Measurements from ENCODE around the gene ARHGAP8.
"Not testable (repeated sequence)": the region's sequence is repeated elsewhere in the genome, so short reads cannot be mapped to it uniquely, and the experiment has no call there.

Gene ARHGAP8

GRCh38 chr22:44776605-44777363, 24.4 kb downstream of the ARHGAP8 start:
- DNase-seq: no peak

- no peak for DNase-seq
Measured at GRCh38 chr22:44777364-44777755, 25.0 kb downstream of the ARHGAP8 start.

DNA sequence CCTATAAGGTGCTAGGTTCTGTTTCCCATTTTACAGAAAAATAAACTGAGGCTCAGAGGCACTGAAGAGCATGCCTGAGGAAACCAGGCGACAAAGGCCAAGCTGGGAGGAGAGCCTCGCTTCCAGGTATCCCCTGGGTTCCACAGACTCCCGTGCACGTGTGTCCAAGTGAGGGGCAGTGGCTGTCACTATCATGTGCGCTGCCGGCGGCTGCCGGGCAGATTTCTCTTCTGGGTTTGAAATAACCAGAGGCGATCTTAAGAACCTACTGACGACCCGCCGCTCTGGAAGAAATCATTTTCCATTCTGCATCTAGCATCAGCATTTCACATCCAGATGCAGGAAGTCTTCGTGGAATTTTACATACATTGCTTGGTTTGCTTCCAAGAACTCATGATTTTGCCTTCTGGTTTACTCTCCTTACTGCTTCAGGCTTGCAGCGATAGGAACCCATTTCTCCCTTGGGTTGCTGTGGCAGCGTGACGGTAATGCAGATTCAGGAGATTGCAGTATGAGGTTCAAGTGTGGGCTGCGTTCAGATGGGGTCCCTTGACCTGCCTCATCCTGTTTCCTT, 28.6 kb downstream of the ARHGAP8 start:
- no peak for DNase-seq

DNA sequence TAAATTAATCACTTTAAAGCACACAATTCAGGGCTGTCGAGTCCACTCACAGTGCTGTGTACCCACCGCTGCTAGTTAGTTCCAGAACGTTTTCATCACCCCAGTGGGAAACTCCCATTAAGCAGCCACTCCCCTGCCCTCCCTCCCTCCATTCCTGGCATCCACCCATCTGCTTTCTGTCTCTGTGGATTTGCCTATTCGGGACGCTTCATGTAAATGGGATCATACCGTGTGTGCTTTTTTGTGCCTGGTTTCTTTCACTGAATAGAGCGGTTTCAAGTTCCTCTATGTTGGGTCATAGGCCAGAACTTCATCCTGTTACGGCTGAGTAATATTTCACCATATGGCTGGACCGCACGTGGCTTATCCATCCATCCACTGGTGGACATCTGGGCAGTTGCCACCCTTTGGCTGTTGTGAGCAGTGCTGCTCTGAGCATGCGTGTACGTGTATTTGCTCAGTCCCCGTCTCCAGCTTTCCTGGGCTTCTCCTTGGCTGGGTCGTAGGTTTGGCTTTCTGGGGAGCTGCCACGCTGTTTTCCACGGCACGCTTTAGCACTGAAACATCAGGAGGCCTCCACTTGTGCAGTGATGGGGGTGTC, 30.1 kb downstream of the ARHGAP8 start:
- no peak for DNase-seq

DNA sequence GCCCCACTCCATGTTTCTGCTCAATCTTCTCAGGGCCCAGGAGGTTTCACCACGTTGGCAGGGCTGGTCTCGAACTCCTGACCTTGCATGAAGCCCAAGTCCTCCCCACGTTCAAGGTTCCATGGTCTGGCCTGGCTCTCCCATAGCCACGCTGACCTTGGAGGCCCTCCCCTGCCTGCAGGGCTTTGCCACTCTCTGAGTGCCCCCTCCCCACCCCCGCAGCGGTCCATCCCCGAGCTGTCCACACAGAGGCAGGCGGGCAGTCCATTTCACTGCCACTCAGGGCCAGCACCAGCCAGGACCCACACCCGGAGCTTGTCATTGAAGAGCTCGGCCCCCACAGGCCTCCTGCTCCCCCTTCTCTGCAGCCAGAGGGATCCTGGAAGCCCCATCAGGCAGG, 30.7 kb downstream of the ARHGAP8 start:
- DNase-seq: no peak

GRCh38 chr22:44783581-44783980, 31.2 kb downstream of the ARHGAP8 start:
- DNase-seq: peak; percentile 40

DNA sequence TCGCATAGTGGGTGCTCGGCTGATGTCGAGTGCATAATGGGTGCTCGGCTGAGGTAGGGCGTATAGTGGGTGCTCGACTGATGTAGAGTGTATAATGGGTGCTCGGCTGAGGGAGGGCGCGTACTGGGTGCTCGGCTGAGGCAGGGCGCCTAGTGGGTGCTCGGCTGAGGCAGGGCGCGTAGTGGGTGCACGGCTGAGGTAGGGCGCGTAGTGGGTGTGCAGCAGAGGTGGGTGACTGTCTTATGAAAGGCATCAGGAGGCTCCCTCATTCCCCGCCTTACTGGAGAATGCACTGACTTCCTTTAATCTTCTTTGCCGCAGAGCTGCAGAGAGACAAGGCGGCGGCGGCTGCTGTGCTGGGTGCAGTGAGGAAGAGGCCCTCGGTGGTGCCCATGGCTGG, 33.8 kb downstream of the ARHGAP8 start:
- DNase-seq: no peak

- no peak for DNase-seq
Measured at GRCh38 chr22:44786610-44787009, 34.2 kb downstream of the ARHGAP8 start.

DNA sequence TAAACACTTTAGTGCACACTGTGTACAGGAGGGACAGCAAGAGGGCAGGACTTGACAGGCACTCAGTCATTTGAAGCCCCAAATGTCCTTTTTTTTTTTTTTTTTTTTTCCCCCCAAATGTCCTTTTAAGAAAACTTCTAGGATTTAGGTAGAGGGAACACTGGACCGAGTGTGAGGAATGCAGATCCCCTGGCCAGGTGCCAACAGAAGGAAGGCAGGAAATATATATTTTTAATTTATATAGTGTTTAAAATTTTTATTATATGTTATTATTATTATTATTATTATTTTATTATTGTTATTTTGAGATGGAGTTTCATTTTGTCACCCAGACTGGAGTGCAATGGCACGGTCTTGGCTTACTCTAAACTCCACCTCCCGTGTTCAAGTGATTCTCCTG, 35.5 kb downstream of the ARHGAP8 start:
- no peak for DNase-seq

GRCh38 chr22:44793106-44793505, 40.7 kb downstream of the ARHGAP8 start:
- no peak for DNase-seq

GRCh38 chr22:44793506-44794172, 41.3 kb downstream of the ARHGAP8 start:
- DNase-seq: no peak

DNA sequence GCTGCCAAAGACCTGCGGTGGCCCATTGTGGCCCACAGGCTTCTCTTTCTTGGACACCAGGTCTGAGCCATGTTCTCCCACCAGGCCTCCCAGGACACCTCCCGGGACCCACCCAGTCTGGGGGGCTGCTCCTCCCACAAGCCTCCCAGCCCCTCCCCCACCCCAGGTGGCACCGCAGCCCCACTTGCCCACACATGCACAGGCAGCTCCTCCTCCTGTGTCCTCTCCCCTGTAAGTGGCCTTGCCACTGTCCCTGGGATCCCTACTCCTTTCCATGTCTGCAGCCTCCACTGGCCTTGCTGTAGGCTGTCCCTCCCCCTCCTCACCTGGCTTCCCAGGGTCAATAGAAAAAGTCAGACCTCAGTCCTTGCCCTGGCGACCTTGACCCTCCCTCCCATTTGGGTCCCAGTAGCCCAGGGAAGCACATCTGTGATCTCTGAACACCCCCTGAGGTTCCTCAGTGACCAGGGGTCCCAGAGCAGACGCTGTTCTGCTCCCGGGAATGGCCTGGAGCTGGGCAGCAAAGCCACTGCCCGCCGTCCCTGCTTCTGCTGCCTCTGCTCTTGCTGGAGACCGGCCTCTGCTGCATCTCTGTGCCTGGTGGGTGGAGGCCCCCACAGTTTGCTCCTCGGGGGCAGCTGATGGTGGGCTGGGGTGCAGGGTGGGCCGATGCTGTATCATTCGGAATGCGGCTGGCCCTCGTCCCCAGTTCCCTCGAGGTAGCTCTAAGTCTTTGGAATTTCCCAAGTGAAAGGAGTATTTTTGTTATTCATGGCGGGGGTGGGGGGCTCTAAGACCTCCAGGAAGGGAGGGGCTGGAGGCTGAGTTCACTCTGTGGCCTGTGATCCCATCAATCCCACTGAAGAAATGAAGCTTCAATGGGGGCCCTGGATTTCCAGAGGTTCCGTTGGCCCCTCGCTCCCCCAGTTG, 43.6 kb downstream of the ARHGAP8 start:
- no peak for DNase-seq

GRCh38 chr22:44797181-44797725, 44.9 kb downstream of the ARHGAP8 start:
- DNase-seq: no peak

GRCh38 chr22:44799077-44799945, 46.9 kb downstream of the ARHGAP8 start:
- no peak for DNase-seq

DNA sequence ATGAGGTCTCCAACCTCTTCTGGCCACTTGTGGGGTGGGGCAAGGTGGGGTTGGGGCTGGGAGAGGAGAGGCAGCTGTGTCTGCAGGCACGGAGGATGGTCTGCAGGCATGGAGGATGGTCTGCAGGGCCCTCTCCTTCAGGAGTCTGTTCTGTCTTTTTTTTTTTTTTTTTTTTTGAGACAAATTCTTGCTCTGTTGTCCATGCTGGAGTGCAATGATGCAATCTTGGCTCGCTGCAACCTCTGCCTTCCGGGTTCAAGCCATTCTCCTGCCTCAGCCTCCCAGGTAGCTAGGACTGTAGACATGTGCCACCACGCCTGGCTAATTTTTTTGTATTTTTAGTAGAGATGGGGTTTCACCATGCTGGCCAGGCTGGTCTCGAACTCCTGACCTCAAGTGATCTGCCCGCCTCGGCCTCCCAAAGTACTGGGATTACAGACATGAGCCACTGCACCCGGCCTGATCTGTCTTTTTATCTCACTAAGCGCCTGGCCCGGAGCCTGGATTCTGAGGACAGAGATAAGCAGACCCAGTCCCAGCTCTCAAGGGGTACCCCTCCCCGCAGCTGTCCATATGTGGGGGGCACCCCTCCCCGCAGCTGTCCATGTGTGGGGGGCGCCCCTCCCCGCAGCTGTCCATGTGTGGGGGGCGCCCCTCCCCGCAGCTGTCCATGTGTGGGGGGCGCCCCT, 47.7 kb downstream of the ARHGAP8 start:
- not testable (repeated sequence) for DNase-seq

DNA sequence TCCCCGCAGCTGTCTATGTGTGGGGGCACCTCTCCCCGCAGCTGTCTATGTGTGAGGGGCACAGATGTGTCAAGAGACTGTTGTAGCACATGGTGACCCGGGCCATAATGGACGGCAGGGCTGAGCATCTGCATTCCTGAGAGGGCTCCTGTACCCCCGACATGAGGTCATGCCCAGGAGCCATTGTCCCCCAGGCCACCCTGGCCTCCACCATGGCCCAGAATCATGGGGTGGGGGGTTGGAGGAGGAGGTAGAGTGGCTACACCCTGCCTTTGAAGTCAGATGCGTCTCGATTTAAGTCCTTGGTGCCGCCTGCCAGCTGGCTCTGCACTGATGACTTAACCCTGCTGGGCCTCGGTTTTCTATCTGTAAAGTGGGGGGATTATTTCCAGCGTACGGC, 49.1 kb downstream of the ARHGAP8 start:
- no peak for DNase-seq

- DNase-seq: no peak
Measured at GRCh38 chr22:44802071-44802700, 49.8 kb downstream of the ARHGAP8 start.

GRCh38 chr22:44802956-44803355, 50.6 kb downstream of the ARHGAP8 start:
- no peak for DNase-seq

GRCh38 chr22:44804327-44804726, 52.0 kb downstream of the ARHGAP8 start:
- no peak for DNase-seq

DNA sequence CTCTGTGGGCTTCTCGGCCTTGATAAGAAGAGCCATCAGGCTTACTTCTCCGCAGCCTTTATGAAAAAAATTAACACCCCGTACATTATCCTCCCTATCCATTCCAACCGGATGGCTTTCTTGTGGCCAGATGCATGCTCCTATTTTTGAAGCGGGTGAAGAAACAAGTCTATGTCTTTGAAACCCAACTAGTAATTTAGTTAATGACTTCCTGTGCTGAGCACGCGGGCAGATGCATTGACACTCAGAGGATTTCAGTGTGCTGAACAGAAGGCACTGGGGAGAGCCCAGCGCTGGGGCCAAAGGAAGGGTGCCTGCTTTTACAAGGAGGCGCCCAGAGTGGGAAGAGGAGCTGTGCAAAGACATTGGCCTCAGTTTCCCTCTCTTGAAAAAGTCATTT, 53.3 kb downstream of the ARHGAP8 start:
- DNase-seq: no peak

Data from NCI-H226 (cell line).